Epidermal melanocyte (primary cell): ENCODE data around the gene SPO11.

ENCODE experiments used
- DNase-seq: peaks from one replicate; pipeline ENCODE4 v3.0.0; 2011; ENCODE audit warnings: low spot score; ENCODE audit not compliant: insufficient read length

Gene SPO11

DNA sequence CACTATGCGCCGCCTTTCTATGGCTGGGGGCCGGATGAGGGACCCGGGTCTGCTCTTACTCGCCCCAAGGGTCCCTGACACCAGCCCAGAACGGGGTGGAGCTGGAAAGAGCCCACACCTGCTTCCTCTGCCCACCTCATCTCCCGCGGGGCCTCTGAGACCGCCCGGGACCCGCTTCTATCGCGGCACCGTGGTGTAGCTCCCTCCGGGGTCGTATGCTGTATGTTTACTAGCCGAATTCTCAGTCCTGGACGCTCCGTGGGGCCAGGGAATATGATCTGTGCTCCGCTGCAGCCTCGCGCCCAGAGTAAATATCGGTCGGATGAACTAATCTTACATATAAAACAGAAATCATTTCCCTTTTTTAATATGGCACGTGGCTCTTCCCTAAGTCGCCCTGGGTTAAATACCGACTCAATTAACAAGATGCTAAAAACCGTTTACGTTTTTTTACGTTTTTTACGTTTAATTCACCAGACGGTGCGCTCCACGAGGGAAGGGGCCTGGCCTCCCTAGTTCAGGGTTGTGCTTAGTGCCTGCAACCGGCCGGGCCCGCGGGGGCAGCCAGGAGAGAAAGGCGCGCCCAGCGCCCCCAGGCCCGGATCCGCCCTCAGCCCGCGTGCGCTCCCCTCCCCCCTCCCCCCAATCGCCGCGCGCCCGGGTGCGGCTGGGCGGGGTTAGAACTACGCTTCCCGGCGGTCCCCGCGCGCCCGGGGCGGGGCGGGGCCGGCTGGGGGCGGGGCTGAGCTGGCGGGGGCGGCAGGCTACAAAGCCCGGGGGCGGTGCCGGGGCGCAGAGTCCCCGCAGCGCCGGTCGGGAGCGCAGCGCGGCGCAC is 61.2 kb downstream of the SPO11 start, which contains the start of gene RBM38:
Gene RBM38 (plus strand): TSS at position 793 of the 835 bp plus-strand sequence. CDS start 186 bp downstream, outside the sequence.
- DNase-seq = peak; percentile 79

DNA sequence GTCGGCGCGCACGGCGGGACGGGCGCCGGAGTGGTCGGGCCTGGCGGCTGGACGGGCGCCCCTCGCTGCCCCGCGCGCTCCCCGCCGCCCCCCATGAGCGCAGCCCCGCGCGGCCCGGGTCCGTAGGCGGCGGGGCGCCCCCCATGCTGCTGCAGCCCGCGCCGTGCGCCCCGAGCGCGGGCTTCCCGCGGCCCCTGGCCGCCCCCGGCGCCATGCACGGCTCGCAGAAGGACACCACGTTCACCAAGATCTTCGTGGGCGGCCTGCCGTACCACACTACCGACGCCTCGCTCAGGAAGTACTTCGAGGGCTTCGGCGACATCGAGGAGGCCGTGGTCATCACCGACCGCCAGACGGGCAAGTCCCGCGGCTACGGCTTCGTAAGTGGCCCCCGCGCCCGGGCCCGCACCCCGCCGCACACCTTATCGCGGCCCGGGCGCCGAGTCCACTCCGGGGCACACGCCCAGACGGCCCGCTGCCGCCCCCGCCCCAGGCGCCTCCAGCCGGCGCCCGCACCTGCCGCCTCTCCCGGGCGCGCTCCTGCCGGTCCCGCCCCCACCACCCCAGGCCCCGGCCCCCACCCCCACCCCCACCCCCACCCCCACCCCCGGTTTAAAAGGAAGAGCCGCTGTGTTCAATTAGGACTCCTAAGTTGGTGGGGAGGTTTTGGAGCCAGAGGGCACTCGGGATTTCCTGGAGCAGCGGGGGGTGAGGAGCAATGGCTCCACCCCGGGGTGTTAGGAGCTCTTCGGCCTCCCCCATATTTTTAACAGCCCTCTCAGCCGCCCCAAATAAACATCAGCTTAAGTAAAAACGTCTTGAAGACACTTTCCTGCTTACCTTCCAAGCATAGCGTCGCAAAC is 62.1 kb downstream of the SPO11 start:
- DNase-seq = no peak

DNA sequence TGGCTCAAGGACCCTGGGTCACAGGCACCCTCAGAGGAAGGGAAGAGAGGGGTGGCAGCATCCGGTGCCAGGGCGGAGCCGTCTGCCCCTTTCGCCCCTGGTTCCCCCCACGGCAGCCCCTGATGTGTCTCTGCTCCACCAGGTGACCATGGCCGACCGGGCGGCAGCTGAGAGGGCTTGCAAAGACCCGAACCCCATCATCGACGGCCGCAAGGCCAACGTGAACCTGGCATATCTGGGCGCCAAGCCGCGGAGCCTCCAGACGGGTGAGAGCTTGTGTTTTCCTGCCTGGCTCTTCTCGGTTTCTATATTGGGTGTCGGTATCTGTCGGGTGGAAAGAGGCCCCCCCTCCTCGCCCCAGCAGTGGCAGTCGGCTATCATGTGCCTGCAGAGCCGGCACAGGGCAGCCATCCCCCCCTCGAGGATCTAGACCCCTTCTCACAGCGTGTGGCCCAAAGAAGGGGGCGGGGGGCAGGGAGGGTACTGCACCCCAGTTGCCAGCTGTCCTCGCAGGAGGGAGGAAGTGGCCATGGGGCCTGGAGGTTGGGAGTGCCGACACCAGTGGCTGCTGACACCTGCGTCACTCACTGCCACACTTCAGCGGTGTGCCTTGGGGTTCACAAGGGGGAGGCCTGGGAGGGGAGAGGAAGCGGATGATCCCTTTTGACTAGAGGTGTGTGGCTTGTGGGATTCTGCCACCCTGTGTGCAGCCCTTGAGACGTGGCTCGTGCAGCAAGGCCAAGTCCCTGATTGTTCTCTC is 63.1 kb downstream of the SPO11 start:
- no peak for DNase-seq
